Stimulated activated effector memory CD8-positive, alpha-beta T cell treated with anti-CD3 and anti-CD28 coated beads, Interleukin-12 subunit alpha, Interleukin-12 subunit beta, amount 100 ng/mL, for 72 hours (primary cell): ENCODE measurements around the gene FAM149A.
A peak's percentile ranks its signal among the peaks of the same experiment; 100 is the strongest.

Source experiments
- ATAC-seq: fragments of 150-1000 bp; cut with Tn5 transposase; 2 replicates; pipeline ENCODE4 v1.10.0; 2021
- DNase-seq, 2 donors: peaks; one replicate each; pipeline ENCODE4 v3.0.0; 2021 to 2022; ENCODE audit warnings: low spot score in 2 of 2
- H3K27ac Mint-ChIP-seq: one replicate; pipeline ENCODE4 v1.8.0; 2022; ENCODE audit warnings: mild to moderate bottlenecking, mixed read lengths
- H3K36me3 Mint-ChIP-seq: one replicate; pipeline ENCODE4 v1.8.0; 2022; ENCODE audit warnings: mild to moderate bottlenecking, mixed read lengths
- H3K4me1 Mint-ChIP-seq: one replicate; pipeline ENCODE4 v1.8.0; 2022; ENCODE audit warnings: mixed read lengths
- H3K4me3 Mint-ChIP-seq: one replicate; pipeline ENCODE4 v1.8.0; 2022; ENCODE audit warnings: mild to moderate bottlenecking, mixed read lengths
- H3K9me3 Mint-ChIP-seq: one replicate; pipeline ENCODE4 v1.8.0; 2022; ENCODE audit warnings: mixed read lengths

The FAM149A gene

DNA sequence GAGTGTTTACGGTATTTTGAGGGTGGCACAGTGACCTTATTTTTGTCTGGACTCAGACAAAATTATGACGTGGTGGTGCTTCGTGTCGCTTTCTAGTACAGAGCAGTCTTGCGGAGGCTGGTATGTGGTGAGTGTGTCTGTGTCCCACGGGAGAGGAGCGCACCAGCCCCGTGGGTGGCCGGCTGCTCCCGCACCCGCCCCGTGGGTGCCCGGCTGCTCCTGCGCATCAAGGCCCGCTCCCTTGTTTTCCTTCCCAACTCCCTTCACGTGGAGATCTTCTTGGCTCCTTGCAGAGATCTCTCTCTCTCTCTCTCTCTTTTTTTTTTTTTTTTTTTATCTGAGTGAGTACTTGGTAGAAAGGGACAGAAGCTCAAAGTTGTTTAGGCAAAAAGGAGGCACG, 12.2 kb upstream of the FAM149A start:
- Mint-ChIP-seq H3K36me3 (peaks cover 6% of the 10 kb centered on the region), H3K4me3 (no peak overlapping the region), H3K9me3 (no peaks in the 10 kb centered on the region), H3K4me1 (no peaks in the 10 kb centered on the region), H3K27ac (no peak overlapping the region)
- DNase-seq, result no peak
- no peak for ATAC-seq

DNA sequence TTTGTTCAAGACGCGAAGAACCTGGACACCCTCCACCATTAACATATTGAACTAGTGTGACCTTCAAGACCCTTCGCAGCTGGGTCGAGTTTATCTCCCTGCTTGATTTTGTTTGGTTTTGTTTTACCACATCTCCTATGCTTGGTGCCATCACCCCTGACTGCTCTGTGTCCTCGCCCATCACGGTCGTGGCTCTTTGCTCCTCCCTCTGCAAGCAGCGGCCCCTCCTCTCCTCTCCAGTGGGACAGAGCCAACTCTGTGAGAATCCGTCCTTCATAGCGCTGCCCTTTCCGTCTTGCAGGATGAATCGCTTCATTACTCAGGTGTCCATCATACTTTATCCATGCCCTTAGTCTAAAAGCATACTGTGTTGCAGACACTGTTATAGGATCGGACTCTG, 9.1 kb upstream of the FAM149A start:
- Mint-ChIP-seq H3K4me1 (no peaks in the 10 kb centered on the region), H3K4me3 (no peak overlapping the region), H3K9me3 (no peaks in the 10 kb centered on the region), H3K36me3 (peaks cover 6% of the 10 kb centered on the region), H3K27ac (no peak overlapping the region)
- ATAC-seq, result no peak
- DNase-seq, result no peak

GRCh38 chr4:186096681-186097165, 7.8 kb upstream of the FAM149A start:
- no peaks in the 10 kb centered on the region for H3K9me3 Mint-ChIP-seq
- H3K27ac Mint-ChIP-seq, result no peak overlapping the region
- ATAC-seq, result no peak

DNA sequence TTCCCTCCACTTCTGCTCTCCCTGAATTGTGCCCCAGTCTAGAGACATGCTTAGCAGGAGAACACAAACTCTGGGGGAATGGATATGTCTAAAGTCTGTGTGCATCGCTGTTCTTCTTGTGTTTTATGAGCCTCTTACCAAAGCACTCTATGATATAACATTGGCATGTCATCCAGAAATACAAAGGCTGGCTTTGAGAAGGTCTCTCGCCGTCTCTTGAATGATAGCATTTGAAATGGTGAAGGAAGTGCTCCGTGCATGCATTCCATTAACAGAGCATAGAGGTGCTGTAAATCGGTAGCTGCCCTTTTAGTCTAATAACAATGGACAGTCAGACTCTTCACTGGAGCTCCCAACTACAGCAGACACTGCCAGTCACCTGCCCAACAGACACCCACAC, 7.1 kb upstream of the FAM149A start:
- ATAC-seq (no peak), DNase-seq (no peak)
- H3K9me3 Mint-ChIP-seq, result no peaks in the 10 kb centered on the region
- H3K4me3 Mint-ChIP-seq, result no peak overlapping the region
- H3K27ac Mint-ChIP-seq, result no peak overlapping the region
- H3K4me1 Mint-ChIP-seq, result no peaks in the 10 kb centered on the region
- peaks cover 6% of the 10 kb centered on the region for H3K36me3 Mint-ChIP-seq

More at GRCh38 chr4:186096681-186097165, 7.8 kb upstream of the FAM149A start:
- Mint-ChIP-seq H3K4me1 (no peaks in the 10 kb centered on the region), H3K36me3 (peaks cover 6% of the 10 kb centered on the region), H3K4me3 (no peak overlapping the region)
- DNase-seq, result no peak

GRCh38 chr4:186102931-186103330, 1.6 kb upstream of the FAM149A start:
- DNase-seq (no peak), ATAC-seq (no peak)
- Mint-ChIP-seq H3K9me3 (no peaks in the 10 kb centered on the region), H3K27ac (no peak overlapping the region), H3K4me1 (no peaks in the 10 kb centered on the region), H3K4me3 (no peak overlapping the region), H3K36me3 (no peaks in the 10 kb centered on the region)

DNA sequence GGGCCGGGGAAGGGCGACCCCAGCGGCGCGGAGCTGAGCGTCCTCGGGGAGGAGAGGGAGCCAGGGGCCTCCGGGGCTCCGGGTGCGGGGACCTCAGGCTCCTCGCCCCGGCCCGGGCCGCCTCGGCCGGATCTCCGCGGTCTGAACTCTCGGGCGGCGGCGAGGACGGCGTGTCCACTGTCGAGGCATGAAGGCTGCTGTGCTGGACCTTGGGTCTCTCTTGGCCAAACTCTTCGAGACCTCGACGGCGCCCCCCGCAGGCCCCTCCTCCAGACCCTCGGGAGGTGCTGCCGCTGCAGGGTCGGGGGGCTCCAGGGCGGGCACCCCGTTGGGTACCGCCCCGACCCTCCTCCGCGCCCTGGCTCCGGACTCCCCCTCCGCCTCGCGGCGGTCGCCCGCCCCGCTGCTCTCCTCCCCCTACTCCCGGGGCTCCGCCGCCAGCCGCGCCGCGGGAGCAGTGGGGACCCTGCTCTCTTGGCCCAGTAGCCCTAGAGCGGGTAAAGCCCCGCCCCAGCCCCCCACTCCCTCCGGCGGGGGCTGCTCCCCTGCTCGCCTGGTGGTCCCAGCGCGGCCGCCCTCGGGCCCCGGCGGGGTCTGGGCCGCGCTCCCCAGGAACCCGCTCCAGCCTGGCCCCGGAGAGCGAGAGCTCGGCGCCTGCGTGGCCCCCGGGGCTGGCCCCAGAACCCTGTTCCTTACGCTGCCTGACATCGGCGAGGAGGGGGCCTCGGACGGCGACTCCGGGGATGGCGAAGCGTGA, 564 bp downstream of the FAM149A start:
- Mint-ChIP-seq H3K4me1 (no peaks in the 10 kb centered on the region), H3K27ac (no peak overlapping the region), H3K36me3 (no peaks in the 10 kb centered on the region), H3K4me3 (peak overlapping the region; percentile 63), H3K9me3 (no peaks in the 10 kb centered on the region)
- no peak for DNase-seq
- ATAC-seq, result peak; percentile 52

DNA sequence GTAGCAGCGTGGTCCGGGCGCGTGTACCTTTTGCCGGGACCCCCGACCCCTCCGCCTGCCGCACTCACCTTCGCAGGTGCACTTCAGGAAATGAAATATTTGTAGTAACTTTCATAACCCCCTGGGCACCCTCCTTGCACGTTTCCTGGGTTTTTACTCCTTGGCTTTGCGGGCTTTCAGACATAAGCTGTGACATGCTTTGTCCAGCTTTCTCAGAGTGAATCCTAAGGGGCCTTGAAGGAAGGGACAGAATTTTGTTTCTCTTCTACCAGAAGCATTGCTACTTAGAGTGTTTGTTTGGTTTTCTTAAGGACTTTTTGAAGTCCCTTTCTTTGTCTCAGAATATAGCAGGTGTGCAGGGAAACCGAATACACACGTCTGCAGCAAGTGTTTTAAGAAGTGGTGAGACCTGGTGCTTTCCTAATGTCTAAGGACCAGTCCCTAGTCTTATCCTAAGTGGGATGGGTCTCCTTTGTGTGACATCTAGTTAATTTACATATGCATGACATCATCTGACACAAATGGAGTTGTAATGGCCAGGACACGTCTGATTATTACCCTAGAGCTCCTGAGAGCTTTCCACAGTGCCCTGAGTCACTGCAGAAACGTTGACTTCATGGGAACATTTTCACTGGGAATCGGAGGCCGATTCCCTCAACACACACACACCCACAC, 1.3 kb downstream of the FAM149A start:
- no peaks in the 10 kb centered on the region for H3K4me1 Mint-ChIP-seq
- H3K4me3 Mint-ChIP-seq, result peak overlapping the region; percentile 63
- no peaks in the 10 kb centered on the region for H3K9me3 Mint-ChIP-seq
- DNase-seq (no peak), ATAC-seq (no peak)
- no peaks in the 10 kb centered on the region for H3K36me3 Mint-ChIP-seq
- no peak overlapping the region for H3K27ac Mint-ChIP-seq

- no peak overlapping the region for H3K27ac Mint-ChIP-seq
- DNase-seq, result no peak
- H3K4me3 Mint-ChIP-seq, result no peak overlapping the region
- ATAC-seq, result no peak
- no peaks in the 10 kb centered on the region for H3K36me3 Mint-ChIP-seq
- H3K9me3 Mint-ChIP-seq, result no peaks in the 10 kb centered on the region
- H3K4me1 Mint-ChIP-seq, result no peaks in the 10 kb centered on the region
These were observed 3.4 kb downstream of the FAM149A start for GRCh38 chr4:186107947-186108346.

DNA sequence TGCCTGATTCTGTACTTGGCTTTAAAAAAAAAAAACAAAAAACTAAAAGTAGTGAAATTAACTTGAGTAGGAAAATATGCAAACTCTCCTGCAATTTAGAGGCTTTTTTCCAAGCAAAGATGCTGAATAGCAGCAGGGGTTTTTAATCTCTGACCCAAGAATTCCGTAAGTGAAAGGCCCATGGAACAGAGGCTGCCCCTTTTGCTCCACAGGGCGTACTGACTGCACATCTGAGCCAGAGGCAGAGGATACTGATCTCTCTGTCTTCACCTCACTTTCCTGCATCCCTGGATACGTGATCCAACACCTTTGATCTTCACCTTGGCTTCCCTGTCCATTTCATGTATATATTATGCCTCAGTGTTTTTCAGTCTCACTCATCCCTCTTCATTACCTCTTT, 3.9 kb downstream of the FAM149A start:
- H3K9me3 Mint-ChIP-seq, result no peaks in the 10 kb centered on the region
- no peak for ATAC-seq

DNA sequence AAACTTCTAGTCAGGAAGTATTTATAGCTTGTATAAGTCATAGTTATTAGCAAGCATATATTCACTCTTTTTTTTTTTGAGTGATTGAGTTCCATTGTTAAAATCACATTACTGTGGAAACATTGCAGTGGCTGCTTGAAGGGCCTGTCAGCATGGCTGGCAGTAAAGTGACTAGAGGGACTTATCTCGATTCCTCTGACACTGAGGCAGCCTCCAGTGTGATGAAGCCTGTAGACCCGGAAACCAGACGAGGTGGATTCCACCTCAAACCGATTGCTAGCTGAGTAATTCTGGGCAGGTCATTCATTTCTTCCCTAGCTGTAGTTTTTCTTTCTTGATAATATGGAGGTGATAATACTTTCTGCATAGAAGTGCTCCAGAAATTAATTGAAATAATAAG, 4.7 kb downstream of the FAM149A start:
- Mint-ChIP-seq H3K9me3 (no peaks in the 10 kb centered on the region), H3K4me3 (no peak overlapping the region), H3K36me3 (no peaks in the 10 kb centered on the region), H3K27ac (no peak overlapping the region), H3K4me1 (no peaks in the 10 kb centered on the region)
- ATAC-seq (peak; percentile 64), DNase-seq (peak in 1 of 2 donors; percentile 38)

More for the DNA sequence above, 3.9 kb downstream of the FAM149A start:
- no peaks in the 10 kb centered on the region for H3K36me3 Mint-ChIP-seq
- H3K27ac Mint-ChIP-seq, result no peak overlapping the region
- DNase-seq, result no peak
- no peak overlapping the region for H3K4me3 Mint-ChIP-seq
- no peaks in the 10 kb centered on the region for H3K4me1 Mint-ChIP-seq

DNA sequence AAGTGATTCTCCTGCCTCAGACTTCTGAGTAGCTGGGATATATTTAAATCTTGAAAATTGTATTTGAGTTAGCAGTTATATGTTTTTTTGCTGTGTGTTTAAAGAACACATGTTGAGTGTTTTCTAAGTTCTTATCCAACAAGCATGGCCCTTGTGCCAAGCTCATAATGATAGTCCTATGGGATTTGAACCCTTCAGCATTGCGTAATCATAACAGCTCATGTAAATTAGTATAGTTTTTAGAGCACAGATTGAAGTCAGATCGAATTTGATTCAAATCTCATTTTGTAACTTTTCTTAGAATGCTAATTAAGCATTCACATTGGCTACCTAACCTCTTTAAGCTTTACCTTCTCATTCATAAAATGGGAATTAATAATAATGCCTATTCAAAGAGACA, 12.2 kb downstream of the FAM149A start:
- Mint-ChIP-seq H3K4me1 (no peaks in the 10 kb centered on the region), H3K27ac (no peak overlapping the region), H3K9me3 (no peaks in the 10 kb centered on the region), H3K36me3 (no peaks in the 10 kb centered on the region), H3K4me3 (no peak overlapping the region)
- DNase-seq, result no peak
- ATAC-seq, result no peak

- H3K4me1 Mint-ChIP-seq, result no peaks in the 10 kb centered on the region
- H3K4me3 Mint-ChIP-seq, result no peak overlapping the region
- DNase-seq (no peak), ATAC-seq (no peak)
- H3K9me3 Mint-ChIP-seq, result no peaks in the 10 kb centered on the region
- H3K27ac Mint-ChIP-seq, result no peak overlapping the region
- no peaks in the 10 kb centered on the region for H3K36me3 Mint-ChIP-seq
These were observed 14.1 kb downstream of the FAM149A start for GRCh38 chr4:186118582-186118981.

GRCh38 chr4:186121057-186121456, 16.6 kb downstream of the FAM149A start:
- Mint-ChIP-seq H3K4me1 (no peaks in the 10 kb centered on the region), H3K27ac (no peak overlapping the region), H3K9me3 (no peaks in the 10 kb centered on the region), H3K36me3 (no peaks in the 10 kb centered on the region), H3K4me3 (no peak overlapping the region)
- DNase-seq (no peak), ATAC-seq (no peak)

DNA sequence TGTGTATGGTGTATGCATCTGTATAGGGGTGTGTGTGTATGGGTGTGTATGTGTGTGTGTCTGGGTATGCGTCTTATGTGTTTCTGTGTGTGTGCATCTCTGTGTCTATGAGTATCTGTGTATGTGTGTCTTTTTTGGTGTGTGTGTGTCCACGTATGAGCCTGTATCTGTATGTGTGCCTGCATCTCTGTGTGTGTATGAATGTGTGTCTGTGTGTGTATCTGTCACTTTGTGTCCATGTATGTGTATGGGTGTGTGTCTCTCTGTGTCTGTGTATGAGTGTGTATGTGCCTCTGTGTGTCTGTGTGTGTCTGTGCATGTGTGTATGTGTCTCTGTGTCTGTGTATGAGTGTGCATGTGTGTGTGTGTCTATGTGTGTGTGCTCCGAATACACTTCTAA, 24.3 kb downstream of the FAM149A start:
- Mint-ChIP-seq H3K4me1 (no peaks in the 10 kb centered on the region), H3K9me3 (no peaks in the 10 kb centered on the region)

DNA sequence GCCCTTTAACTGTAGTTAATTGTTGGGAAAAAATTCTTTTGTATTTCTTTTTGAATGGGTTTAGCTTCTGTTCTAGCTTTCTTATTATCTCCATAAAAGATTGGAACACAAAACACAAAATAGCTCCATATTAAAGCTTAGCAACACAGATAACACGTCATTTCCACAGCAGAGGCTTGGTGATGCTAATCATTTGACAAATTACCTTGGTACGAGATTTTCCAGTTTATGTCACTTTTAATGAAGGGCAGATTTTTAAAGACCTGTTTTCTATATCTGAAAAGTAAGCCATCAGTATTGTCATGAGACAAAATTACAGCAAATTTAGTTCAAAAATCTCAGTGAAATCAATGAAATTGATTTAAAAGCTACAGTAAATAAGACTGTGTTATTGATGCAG, 27.4 kb downstream of the FAM149A start:
- H3K36me3 Mint-ChIP-seq, result no peaks in the 10 kb centered on the region
- ATAC-seq, result no peak
- H3K9me3 Mint-ChIP-seq, result no peaks in the 10 kb centered on the region
- H3K27ac Mint-ChIP-seq, result no peak overlapping the region
- no peak for DNase-seq
- no peaks in the 10 kb centered on the region for H3K4me1 Mint-ChIP-seq
- no peak overlapping the region for H3K4me3 Mint-ChIP-seq

More for the DNA sequence above, 24.3 kb downstream of the FAM149A start:
- ATAC-seq (no peak), DNase-seq (no peak)
- Mint-ChIP-seq H3K27ac (no peak overlapping the region), H3K4me3 (no peak overlapping the region), H3K36me3 (no peaks in the 10 kb centered on the region)

DNA sequence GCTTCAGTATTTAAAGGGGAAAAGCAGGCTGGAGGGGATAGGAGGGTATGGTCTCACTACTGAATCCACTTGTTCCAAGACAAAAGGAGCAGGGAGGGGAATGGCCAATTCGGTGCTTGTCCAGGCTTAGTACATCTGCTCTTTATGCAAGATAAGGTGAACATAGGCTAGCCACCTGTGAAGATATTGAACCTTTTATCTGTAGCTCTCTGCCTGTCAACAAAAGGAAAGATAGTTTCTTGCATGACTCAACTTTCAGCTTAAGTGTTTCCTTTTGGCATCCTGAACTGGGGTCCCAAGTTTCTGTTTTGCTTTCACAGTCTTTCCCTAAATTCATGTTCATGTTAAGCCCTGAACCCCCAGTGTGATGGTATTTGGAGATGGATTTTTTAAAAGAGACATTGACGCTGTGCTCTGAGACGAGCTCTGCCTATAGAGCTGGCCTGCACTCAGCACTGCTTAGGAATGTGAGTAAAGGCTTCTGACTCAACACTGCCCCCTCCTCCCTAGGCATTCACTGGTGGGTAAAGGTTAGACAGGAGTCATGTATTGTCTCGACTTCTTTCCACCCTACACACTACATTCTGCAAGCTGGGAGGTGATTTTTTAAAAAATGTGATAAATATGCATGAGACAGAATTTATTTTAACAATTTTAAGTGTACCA, 28.2 kb downstream of the FAM149A start:
- Mint-ChIP-seq H3K36me3 (no peaks in the 10 kb centered on the region), H3K4me1 (no peaks in the 10 kb centered on the region)
- DNase-seq, result no peak

More for the DNA sequence above, 28.2 kb downstream of the FAM149A start:
- Mint-ChIP-seq H3K4me3 (no peak overlapping the region), H3K27ac (no peak overlapping the region), H3K9me3 (no peaks in the 10 kb centered on the region)
- ATAC-seq, result peak; percentile 73
